SK-N-SH (cell line): ENCODE results near the gene MED15. TPM values are rescaled to one million over a fixed set of nuclear protein-coding genes. Genes with fewer than 3 reads are reported as not detected.

Source experiments
- CTCF ChIA-PET: fragments of 300-600, 350-600 bp; formaldehyde crosslinking; extraction: SDS; loops from one replicate; lab custom pipeline; 2021; lab: Yijun Ruan, JAX
- POLR2A ChIA-PET: fragments of 350-600 bp; sonication (Branson Sonifier 250); formaldehyde crosslinking; extraction: SDS; loops from one replicate; lab custom pipeline; 2020; ENCODE audit warnings: antibody characterized with exemption, inconsistent platforms; lab: Yijun Ruan, JAX
- DNase-seq: peaks from one replicate; pipeline ENCODE4 v3.0.0; 2012
- H2AFZ ChIP-seq: fragments of 200-600 bp; sonication (generic); 2 replicates; pipeline ENCODE4 v1.8.1; 2016; ENCODE audit warnings: antibody characterized with exemption, mild to moderate bottlenecking, low read depth
- H3F3A ChIP-seq: fragments of 200-600 bp; sonication (generic); replicated peaks from 2 replicates; pipeline ENCODE3; 2016; ENCODE audit warnings: antibody characterized with exemption, mild to moderate bottlenecking; ENCODE audit not compliant: insufficient read depth
- H3K27ac ChIP-seq, 2 experiments: fragments of 200-500 bp in 1 of 2; fragments of 200-600 bp in 1 of 2; sonication (Bioruptor generic) in 1 of 2; sonication (generic), shearing (Covaris generic) in 1 of 2; 2 replicates each; pipeline versions ENCODE4 v1.5.1 to v1.6.1; 2014 to 2016; ENCODE audit warnings: low read depth in 2 of 2, inconsistent platforms in 1 of 2, low read length in 1 of 2, mild to moderate bottlenecking in 1 of 2, mixed read lengths in 1 of 2
- H3K27me3 ChIP-seq: fragments of 200-600 bp; sonication (generic), shearing (Covaris generic); 2 replicates; pipeline ENCODE4 v1.6.1; 2016; ENCODE audit warnings: mixed run types; ENCODE audit not compliant: insufficient read depth
- H3K36me3 ChIP-seq, 2 experiments: fragments of 200-500 bp in 1 of 2; fragments of 200-600 bp in 1 of 2; sonication (Bioruptor generic) in 1 of 2; sonication (generic) in 1 of 2; replicated peaks in 1 of 2; 2 replicates each; pipeline versions ENCODE3 to v1.5.1; 2014 to 2016; ENCODE audit warnings: low read length in 1 of 2, mild to moderate bottlenecking in 1 of 2; ENCODE audit not compliant: insufficient read depth in 2 of 2, control insufficient read depth in 1 of 2
- H3K4me1 ChIP-seq, 2 experiments: fragments of 200-500 bp in 1 of 2; fragments of 200-600 bp in 1 of 2; sonication (Bioruptor generic) in 1 of 2; sonication (generic), shearing (Covaris generic) in 1 of 2; 2 replicates each; pipeline versions ENCODE4 v1.5.1 to v1.6.1; 2014 to 2016; ENCODE audit warnings: low read depth in 1 of 2, low read length in 1 of 2, mixed run types in 1 of 2; ENCODE audit not compliant: insufficient read depth in 2 of 2, control insufficient read depth in 1 of 2
- H3K4me2 ChIP-seq: fragments of 200-600 bp; sonication (generic), shearing (Covaris generic); 2 replicates; pipeline ENCODE4 v1.6.1; 2017; ENCODE audit warnings: mixed run types
- H3K4me3 ChIP-seq, 2 experiments: fragments of 200-500 bp in 1 of 2; fragments of 200-600 bp in 1 of 2; sonication (Bioruptor generic) in 1 of 2; sonication (generic), shearing (Covaris generic) in 1 of 2; 2 replicates each; pipeline versions ENCODE4 v1.5.1 to v1.8.1; 2014 to 2016; ENCODE audit warnings: low read depth in 2 of 2, inconsistent platforms in 1 of 2, low read length in 1 of 2, mild to moderate bottlenecking in 1 of 2, mixed read lengths in 1 of 2, moderate library complexity in 1 of 2
- H3K79me2 ChIP-seq: fragments of 200-600 bp; sonication (generic); 2 replicates; pipeline ENCODE4 v1.8.1; 2017; ENCODE audit warnings: mild to moderate bottlenecking; ENCODE audit not compliant: insufficient read depth
- H3K9ac ChIP-seq: fragments of 200-600 bp; sonication (generic); 2 replicates; pipeline ENCODE4 v1.6.1; 2017; ENCODE audit warnings: mixed run types
- H3K9me2 ChIP-seq: fragments of 200-600 bp; sonication (generic); 2 replicates; pipeline ENCODE4 v1.6.1; 2017; ENCODE audit warnings: mixed run types
- H3K9me3 ChIP-seq: fragments of 200-600 bp; sonication (generic); 2 replicates; pipeline ENCODE4 v1.6.1; 2017; ENCODE audit warnings: mixed run types, mild to moderate bottlenecking, moderate library complexity
- H4K20me1 ChIP-seq: fragments of 200-600 bp; sonication (generic); 2 replicates; pipeline ENCODE4 v1.6.1; 2017; ENCODE audit warnings: mild to moderate bottlenecking, mixed run types; ENCODE audit not compliant: insufficient read depth
- ELF1 ChIP-seq: IDR thresholded peaks from 2 replicates; pipeline ENCODE4 v1.4.0; 2012
- EP300 ChIP-seq, 2 experiments: IDR thresholded peaks; 2 replicates each; pipeline versions ENCODE4 v1.4.0 to v1.6.1; 2012; ENCODE audit warnings: borderline replicate concordance in 1 of 2, low read depth in 1 of 2, low read length in 1 of 2
- FOSL2 ChIP-seq: IDR thresholded peaks from 2 replicates; pipeline ENCODE4 v1.4.0; 2012; ENCODE audit warnings: low read depth, mild to moderate bottlenecking, moderate library complexity, borderline replicate concordance
- FOXJ3 ChIP-seq: sonication (generic); formaldehyde crosslinking; IDR thresholded peaks from 2 replicates; pipeline ENCODE4 v1.5.1; 2020; ENCODE audit warnings: mild to moderate bottlenecking, missing genetic modification reagents
- GABPA ChIP-seq: IDR thresholded peaks from 2 replicates; pipeline ENCODE4 v1.4.0; 2012; ENCODE audit warnings: low read depth, mild to moderate bottlenecking
- JUND ChIP-seq: IDR thresholded peaks from 2 replicates; pipeline ENCODE4 v1.4.0; 2012
- MAX ChIP-seq: IDR thresholded peaks from 2 replicates; pipeline ENCODE4 v1.4.0; 2012; ENCODE audit warnings: low read depth
- NFIC ChIP-seq: IDR thresholded peaks from 2 replicates; pipeline ENCODE4 v1.4.0; 2012; ENCODE audit warnings: borderline replicate concordance
- NRF1 ChIP-seq: IDR thresholded peaks from 2 replicates; pipeline ENCODE4 v1.6.1; 2012; ENCODE audit warnings: low read depth, mild to moderate bottlenecking, low read length
- POLR2AphosphoS5 ChIP-seq: IDR thresholded peaks from 2 replicates; pipeline ENCODE4 v1.6.1; 2012; ENCODE audit warnings: low read depth, low read length
- RAD21 ChIP-seq: IDR thresholded peaks from 2 replicates; pipeline ENCODE4 v1.6.1; 2012; ENCODE audit warnings: mild to moderate bottlenecking, low read length
- REST ChIP-seq: IDR thresholded peaks from 2 replicates; pipeline ENCODE4 v1.6.1; 2012; ENCODE audit warnings: mild to moderate bottlenecking, low read depth, low read length, moderate library complexity
- SIN3A ChIP-seq: IDR thresholded peaks from 2 replicates; pipeline ENCODE4 v1.6.1; 2012; ENCODE audit warnings: low read depth, mild to moderate bottlenecking, low read length, moderate library complexity, borderline replicate concordance
- TEAD4 ChIP-seq: IDR thresholded peaks from 2 replicates; pipeline ENCODE4 v1.4.0; 2012; ENCODE audit warnings: mild to moderate bottlenecking, borderline replicate concordance; ENCODE audit not compliant: insufficient read depth
- USF1 ChIP-seq: IDR thresholded peaks from 2 replicates; pipeline ENCODE4 v1.4.0; 2012; ENCODE audit warnings: low read depth, borderline replicate concordance
- YY1 ChIP-seq: IDR thresholded peaks from 2 replicates; pipeline ENCODE4 v1.4.0; 2012; ENCODE audit warnings: low read depth, mild to moderate bottlenecking
- WGBS: methylation state at CpG from one replicate; pipeline ENCODE4 v1.1.6; 2017; ENCODE audit warnings: low lambda C conversion rate; 5-methylcytosine and 5-hydroxymethylcytosine counted together
- polyA plus RNA-seq, 3 experiments: library from polyadenylated mRNA; depleted of rRNA; stranded (reverse); fragments of >200 nt; gene quantifications; 2 replicates each; pipeline ENCODE4 v1.2.3, GENCODE V29; 2012
- TF ChIP-seq, protein P1 (sequence below): fragments of 200-600 bp; sonication (generic); IDR thresholded peaks from 2 replicates; pipeline ENCODE4 v1.6.1; 2017; ENCODE audit warnings: antibody characterized with exemption, mild to moderate bottlenecking, moderate library complexity
- TF ChIP-seq, protein P2 (sequence below): IDR thresholded peaks from 2 replicates; pipeline ENCODE4; 2012
- TF ChIP-seq, protein P3 (sequence below): fragments of 150-350 bp; IDR thresholded peaks from 2 replicates; pipeline ENCODE4 v1.6.1; 2017; ENCODE audit warnings: antibody characterized with exemption, low read length, low read depth, borderline replicate concordance

MED15 gene
- polyA plus RNA-seq, 1 of the 3 experiments (the other 2 are of a cell fraction), result 45.1 TPM

GRCh38 chr22:20629401-20629800, 122.0 kb downstream of the MED15 start (continued):
- TF ChIP-seq, protein P1, sequence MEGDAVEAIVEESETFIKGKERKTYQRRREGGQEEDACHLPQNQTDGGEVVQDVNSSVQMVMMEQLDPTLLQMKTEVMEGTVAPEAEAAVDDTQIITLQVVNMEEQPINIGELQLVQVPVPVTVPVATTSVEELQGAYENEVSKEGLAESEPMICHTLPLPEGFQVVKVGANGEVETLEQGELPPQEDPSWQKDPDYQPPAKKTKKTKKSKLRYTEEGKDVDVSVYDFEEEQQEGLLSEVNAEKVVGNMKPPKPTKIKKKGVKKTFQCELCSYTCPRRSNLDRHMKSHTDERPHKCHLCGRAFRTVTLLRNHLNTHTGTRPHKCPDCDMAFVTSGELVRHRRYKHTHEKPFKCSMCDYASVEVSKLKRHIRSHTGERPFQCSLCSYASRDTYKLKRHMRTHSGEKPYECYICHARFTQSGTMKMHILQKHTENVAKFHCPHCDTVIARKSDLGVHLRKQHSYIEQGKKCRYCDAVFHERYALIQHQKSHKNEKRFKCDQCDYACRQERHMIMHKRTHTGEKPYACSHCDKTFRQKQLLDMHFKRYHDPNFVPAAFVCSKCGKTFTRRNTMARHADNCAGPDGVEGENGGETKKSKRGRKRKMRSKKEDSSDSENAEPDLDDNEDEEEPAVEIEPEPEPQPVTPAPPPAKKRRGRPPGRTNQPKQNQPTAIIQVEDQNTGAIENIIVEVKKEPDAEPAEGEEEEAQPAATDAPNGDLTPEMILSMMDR, result no peak
- TF ChIP-seq, all 33 proteins: peak for 0

DNA sequence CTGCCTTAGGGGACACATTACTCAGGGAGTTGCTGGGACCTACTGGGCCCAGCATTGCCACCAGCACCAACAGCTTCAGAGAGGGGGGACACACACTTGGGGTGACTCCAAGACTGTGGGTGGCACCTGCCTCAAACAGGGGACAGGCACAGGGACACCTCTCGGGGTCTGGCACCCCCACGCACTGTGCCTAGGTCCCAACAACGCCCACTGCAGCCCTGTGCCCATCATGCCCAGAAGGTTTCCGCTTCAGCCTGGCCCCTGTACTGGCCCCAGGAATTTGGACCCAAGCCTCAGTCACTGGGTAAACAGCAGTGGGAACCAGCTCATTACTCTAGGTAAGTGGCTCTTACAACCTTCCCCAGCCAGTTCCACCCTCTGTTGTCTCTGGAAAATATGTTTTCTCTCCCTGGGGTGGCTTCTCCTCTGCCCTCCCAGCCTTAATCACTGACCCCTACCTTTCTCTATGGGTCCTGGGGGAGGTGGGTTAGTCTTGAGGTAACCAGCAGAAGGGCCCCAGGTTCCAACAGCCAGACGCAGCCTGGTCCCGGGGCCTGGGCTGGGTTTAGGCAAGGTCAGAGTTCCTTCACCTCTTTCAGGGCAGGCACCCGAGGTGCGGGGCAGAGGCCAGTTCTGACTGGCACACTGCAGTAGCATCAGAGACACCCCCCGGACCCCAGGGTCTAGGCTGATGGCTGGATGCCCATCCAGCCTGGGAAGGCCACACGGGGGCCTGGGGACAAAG, 123.6 kb downstream of the MED15 start:
- WGBS, result 45% methylated on average over 4 of the region's 10 CpGs
- TF ChIP-seq ELF1 (no peak), YY1 (no peak), FOSL2 (no peak), NRF1 (no peak), MAX (no peak), TEAD4 (no peak), JUND (no peak), REST (no peak), USF1 (no peak), FOXJ3 (CRISPR knock-in tag) (no peak), SIN3A (no peak), EP300 (IDR thresholded peaks at IDR 0.05; ENCODE audit: borderline replicate concordance in 1 of 2, low read depth in 1 of 2, low read length in 1 of 2) (no peak), GABPA (no peak), NFIC (no peak), RAD21 (no peak), POLR2AphosphoS5 (no peak)
- TF ChIP-seq, protein P2, sequence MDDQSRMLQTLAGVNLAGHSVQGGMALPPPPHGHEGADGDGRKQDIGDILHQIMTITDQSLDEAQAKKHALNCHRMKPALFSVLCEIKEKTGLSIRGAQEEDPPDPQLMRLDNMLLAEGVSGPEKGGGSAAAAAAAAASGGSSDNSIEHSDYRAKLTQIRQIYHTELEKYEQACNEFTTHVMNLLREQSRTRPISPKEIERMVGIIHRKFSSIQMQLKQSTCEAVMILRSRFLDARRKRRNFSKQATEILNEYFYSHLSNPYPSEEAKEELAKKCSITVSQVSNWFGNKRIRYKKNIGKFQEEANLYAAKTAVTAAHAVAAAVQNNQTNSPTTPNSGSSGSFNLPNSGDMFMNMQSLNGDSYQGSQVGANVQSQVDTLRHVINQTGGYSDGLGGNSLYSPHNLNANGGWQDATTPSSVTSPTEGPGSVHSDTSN, result no peak
- TF ChIP-seq, protein P3, sequence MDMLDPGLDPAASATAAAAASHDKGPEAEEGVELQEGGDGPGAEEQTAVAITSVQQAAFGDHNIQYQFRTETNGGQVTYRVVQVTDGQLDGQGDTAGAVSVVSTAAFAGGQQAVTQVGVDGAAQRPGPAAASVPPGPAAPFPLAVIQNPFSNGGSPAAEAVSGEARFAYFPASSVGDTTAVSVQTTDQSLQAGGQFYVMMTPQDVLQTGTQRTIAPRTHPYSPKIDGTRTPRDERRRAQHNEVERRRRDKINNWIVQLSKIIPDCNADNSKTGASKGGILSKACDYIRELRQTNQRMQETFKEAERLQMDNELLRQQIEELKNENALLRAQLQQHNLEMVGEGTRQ, result no peak
- Histone ChIP-seq H3K4me2 (no peak overlapping the region), H3K4me1 (no peaks in the 10 kb centered on the region), H4K20me1 (no peaks in the 10 kb centered on the region), H3K27me3 (peaks cover 7% of the 10 kb centered on the region; the same call in 1 of the 2 replicates), H3K79me2 (no peaks in the 10 kb centered on the region), H3K36me3 (no peaks in the 10 kb centered on the region), H3K4me3 (no peak overlapping the region), H3K9me3 (no peaks in the 10 kb centered on the region), H2AFZ (no peak overlapping the region), H3F3A (no peaks in the 10 kb centered on the region), H3K9me2 (no peaks in the 10 kb centered on the region), H3K27ac (no peak overlapping the region), H3K9ac (no peak overlapping the region)
- DNase-seq, result no peak
- POLR2A ChIA-PET, result interaction anchor here (1.0 kb wide), 1 partner anchor 15 kb away, joined by 3 read pairs; no protein-coding TSS in a partner anchor
- CTCF ChIA-PET, result interaction anchor here (0.9 kb wide), 1 partner anchor 33 kb away, joined by 4 read pairs; no protein-coding TSS in a partner anchor
